Activated B cell treated with CpG ODN at 0.5 μM for 24 hours (primary cell): Measurements from ENCODE around the gene RANBP2. TPM values are rescaled to one million over a fixed set of nuclear protein-coding genes. Genes with fewer than 3 reads are reported as not detected.

Source experiments
- ATAC-seq: fragments of 200-7000 bp; cut with Tn5 transposase; one replicate; pipeline ENCODE4 v1.10.0; 2021; ENCODE audit warnings: low read depth, mild to moderate bottlenecking, moderate library complexity
- CTCF ChIA-PET: fragments of 350-600 bp; sonication (Branson Sonifier 250); formaldehyde crosslinking; loops from one replicate; lab custom pipeline; 2021; ENCODE audit warnings: antibody characterized with exemption; lab: Charles Lee
- POLR2A ChIA-PET: fragments of 350-600 bp; sonication (Branson Sonifier 250); formaldehyde crosslinking; loops from one replicate; lab custom pipeline; 2021; ENCODE audit warnings: antibody characterized with exemption; lab: Charles Lee
- DNase-seq: peaks from one replicate; pipeline ENCODE4 v3.0.0; 2022
- H3K27ac Mint-ChIP-seq: one replicate; pipeline ENCODE4 v1.8.0; 2020; ENCODE audit warnings: mixed read lengths
- H3K27me3 Mint-ChIP-seq: one replicate; pipeline ENCODE4 v1.8.0; 2021; ENCODE audit warnings: mixed read lengths
- H3K36me3 Mint-ChIP-seq: one replicate; pipeline ENCODE4 v1.8.0; 2021; ENCODE audit warnings: low read depth, mixed read lengths
- H3K4me1 Mint-ChIP-seq: one replicate; pipeline ENCODE4 v1.8.0; 2021; ENCODE audit warnings: mixed read lengths
- H3K4me3 Mint-ChIP-seq: one replicate; pipeline ENCODE4 v1.8.0; 2020; ENCODE audit warnings: mild to moderate bottlenecking, mixed read lengths
- H3K9me3 Mint-ChIP-seq: one replicate; pipeline ENCODE4 v1.8.0; 2020; ENCODE audit warnings: mixed read lengths
- intact Hi-C: fragments of 100-400 bp; cut with micrococcal nuclease; formaldehyde crosslinking; loops from one replicate; pipeline ENCODE4 v1.15.1; 2024
- total RNA-seq: library from RNA; stranded (reverse); gene quantifications from 2 replicates; pipeline ENCODE4 v1.2.3, GENCODE V29; 2022
- TF ChIP-seq, protein P1 (sequence below): fragments of 200-600 bp; IDR thresholded peaks from one replicate; pipeline ENCODE4 v1.8.0; 2022; ENCODE audit warnings: antibody characterized with exemption, mild to moderate bottlenecking

RANBP2 gene
- total RNA-seq, 1 donor from 2014 or later = 68.5 TPM

GRCh38 chr2:108829578-108830310 is 110.5 kb downstream of the RANBP2 start:
- Mint-ChIP-seq H3K27me3 (no peaks in the 10 kb centered on the region), H3K4me1 (peaks cover 3% of the 10 kb centered on the region), H3K9me3 (no peaks in the 10 kb centered on the region), H3K36me3 (peaks cover 8% of the 10 kb centered on the region), H3K4me3 (no peak overlapping the region), H3K27ac (no peak overlapping the region)
- CTCF ChIA-PET = no interaction called here
- intact Hi-C loops = no loop called here
- ATAC-seq = no peak
- DNase-seq = no peak
- POLR2A ChIA-PET = no interaction called here
- TF ChIP-seq, protein P1, sequence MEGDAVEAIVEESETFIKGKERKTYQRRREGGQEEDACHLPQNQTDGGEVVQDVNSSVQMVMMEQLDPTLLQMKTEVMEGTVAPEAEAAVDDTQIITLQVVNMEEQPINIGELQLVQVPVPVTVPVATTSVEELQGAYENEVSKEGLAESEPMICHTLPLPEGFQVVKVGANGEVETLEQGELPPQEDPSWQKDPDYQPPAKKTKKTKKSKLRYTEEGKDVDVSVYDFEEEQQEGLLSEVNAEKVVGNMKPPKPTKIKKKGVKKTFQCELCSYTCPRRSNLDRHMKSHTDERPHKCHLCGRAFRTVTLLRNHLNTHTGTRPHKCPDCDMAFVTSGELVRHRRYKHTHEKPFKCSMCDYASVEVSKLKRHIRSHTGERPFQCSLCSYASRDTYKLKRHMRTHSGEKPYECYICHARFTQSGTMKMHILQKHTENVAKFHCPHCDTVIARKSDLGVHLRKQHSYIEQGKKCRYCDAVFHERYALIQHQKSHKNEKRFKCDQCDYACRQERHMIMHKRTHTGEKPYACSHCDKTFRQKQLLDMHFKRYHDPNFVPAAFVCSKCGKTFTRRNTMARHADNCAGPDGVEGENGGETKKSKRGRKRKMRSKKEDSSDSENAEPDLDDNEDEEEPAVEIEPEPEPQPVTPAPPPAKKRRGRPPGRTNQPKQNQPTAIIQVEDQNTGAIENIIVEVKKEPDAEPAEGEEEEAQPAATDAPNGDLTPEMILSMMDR = no peak

DNA sequence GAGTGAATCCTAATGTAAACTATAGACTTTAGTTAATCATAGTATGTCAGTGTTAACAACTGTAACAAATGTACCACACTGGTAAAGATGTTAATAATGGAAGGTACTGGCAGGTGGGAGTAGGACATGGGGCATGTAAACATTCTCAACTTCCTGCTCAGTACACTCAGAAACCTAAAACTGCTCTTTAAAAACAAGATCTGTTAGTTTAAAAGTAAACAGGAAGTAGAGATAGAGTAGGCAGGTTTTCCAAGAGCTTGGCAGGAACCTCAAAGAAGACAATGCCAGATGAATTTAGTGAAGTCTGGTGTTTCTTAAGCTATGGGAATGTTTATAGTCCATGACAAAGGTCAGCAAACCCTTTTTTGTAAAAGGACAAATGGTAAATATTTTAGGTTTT is 113.9 kb downstream of the RANBP2 start:
- peaks cover 10% of the 10 kb centered on the region for H3K9me3 Mint-ChIP-seq
- H3K4me1 Mint-ChIP-seq = peaks cover 3% of the 10 kb centered on the region
- CTCF ChIA-PET = no interaction called here
- POLR2A ChIA-PET = no interaction called here
- no peak overlapping the region for H3K4me3 Mint-ChIP-seq
- H3K36me3 Mint-ChIP-seq = peaks cover 19% of the 10 kb centered on the region
- no peak for ATAC-seq
- no peaks in the 10 kb centered on the region for H3K27me3 Mint-ChIP-seq
- intact Hi-C loops = no loop called here
- H3K27ac Mint-ChIP-seq = no peak overlapping the region
- TF ChIP-seq, protein P1 = no peak
- no peak for DNase-seq

DNA sequence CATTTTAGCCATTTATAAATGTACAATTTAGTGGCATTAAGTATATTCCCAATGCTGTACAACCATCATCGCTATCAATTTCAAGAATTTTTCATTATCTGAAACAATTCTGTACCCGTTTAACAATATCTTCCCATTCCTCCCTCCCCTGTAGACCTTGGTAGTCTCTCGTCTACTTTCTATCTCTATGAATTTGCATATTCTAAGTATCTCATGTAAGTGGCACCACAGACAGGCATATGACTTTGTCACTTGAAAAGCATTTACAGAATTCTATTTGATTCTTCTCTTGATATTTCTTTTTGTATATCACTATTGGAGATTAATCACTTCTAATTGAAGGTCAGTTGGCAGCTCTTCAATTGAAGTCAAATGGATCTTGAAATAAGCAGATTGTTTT is 115.3 kb downstream of the RANBP2 start:
- peaks cover 13% of the 10 kb centered on the region for H3K9me3 Mint-ChIP-seq
- peaks cover 23% of the 10 kb centered on the region for H3K36me3 Mint-ChIP-seq
- DNase-seq (no peak), ATAC-seq (no peak)
- intact Hi-C loops = no loop called here
- TF ChIP-seq, protein P1 = no peak
- ChIA-PET POLR2A (no interaction called here), CTCF (no interaction called here)
- H3K27me3 Mint-ChIP-seq = no peaks in the 10 kb centered on the region
- no peak overlapping the region for H3K4me3 Mint-ChIP-seq
- H3K4me1 Mint-ChIP-seq = peaks cover 3% of the 10 kb centered on the region
- H3K27ac Mint-ChIP-seq = no peak overlapping the region

DNA sequence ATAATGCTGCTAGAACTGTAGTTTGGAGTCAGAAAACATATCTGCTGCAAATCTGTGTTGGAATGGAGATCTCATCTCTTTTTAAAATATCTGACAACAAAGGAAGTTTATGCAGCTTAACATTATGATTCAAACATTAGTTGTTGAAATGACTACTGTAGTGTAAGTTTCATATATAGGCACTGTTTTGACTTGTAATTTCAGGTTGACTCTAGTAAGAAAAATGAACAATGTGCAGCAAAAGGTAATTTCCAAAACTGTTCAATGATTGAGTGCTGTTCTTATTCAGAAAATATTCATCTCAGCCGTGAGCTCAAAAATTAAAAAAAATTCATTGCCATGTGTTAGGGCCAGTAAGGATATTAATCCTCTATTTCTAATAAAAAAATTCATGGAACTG is 115.8 kb downstream of the RANBP2 start:
- Mint-ChIP-seq H3K4me1 (peaks cover 3% of the 10 kb centered on the region), H3K27ac (no peak overlapping the region), H3K36me3 (peaks cover 27% of the 10 kb centered on the region), H3K27me3 (no peaks in the 10 kb centered on the region), H3K4me3 (no peak overlapping the region), H3K9me3 (peaks cover 16% of the 10 kb centered on the region)
- DNase-seq = no peak
- ChIA-PET CTCF (no interaction called here), POLR2A (no interaction called here)
- ATAC-seq = no peak
- intact Hi-C loops = no loop called here
- TF ChIP-seq, protein P1 = no peak

Other genes starting within 250 kb of the RANBP2 start
- 33.3 and 34.8 TPM in 2 replicates for gene LIMS1, start 185.0 kb upstream of the RANBP2 start, total RNA-seq
- gene CCDC138, start 67.3 kb downstream of the RANBP2 start, total RNA-seq = 10.3 and 10.6 TPM in 2 replicates